LNCaP clone FGC (cell line): ENCODE measurements around the gene KLC3.

Experiments
- DNase-seq: peaks from one replicate; pipeline ENCODE4 v3.0.0-alpha.2; 2011; ENCODE audit warnings: low read depth
- H3K4me3 ChIP-seq: 2 replicates; pipeline ENCODE4 v1.5.1; 2011; ENCODE audit warnings: mild to moderate bottlenecking, low read depth, low read length, control low read depth
- TF ChIP-seq, protein P1 (sequence below): IDR thresholded peaks from 2 replicates; pipeline ENCODE4 v1.5.1; 2012; ENCODE audit warnings: mild to moderate bottlenecking; ENCODE audit not compliant: control insufficient read depth, insufficient read depth; ENCODE audit errors: extremely low read depth

KLC3 gene

GRCh38 chr19:45382426-45382825 is 41.9 kb downstream of the KLC3 start:
- DNase-seq: no peak
- H3K4me3 ChIP-seq: no peak overlapping the region
- TF ChIP-seq, protein P1, sequence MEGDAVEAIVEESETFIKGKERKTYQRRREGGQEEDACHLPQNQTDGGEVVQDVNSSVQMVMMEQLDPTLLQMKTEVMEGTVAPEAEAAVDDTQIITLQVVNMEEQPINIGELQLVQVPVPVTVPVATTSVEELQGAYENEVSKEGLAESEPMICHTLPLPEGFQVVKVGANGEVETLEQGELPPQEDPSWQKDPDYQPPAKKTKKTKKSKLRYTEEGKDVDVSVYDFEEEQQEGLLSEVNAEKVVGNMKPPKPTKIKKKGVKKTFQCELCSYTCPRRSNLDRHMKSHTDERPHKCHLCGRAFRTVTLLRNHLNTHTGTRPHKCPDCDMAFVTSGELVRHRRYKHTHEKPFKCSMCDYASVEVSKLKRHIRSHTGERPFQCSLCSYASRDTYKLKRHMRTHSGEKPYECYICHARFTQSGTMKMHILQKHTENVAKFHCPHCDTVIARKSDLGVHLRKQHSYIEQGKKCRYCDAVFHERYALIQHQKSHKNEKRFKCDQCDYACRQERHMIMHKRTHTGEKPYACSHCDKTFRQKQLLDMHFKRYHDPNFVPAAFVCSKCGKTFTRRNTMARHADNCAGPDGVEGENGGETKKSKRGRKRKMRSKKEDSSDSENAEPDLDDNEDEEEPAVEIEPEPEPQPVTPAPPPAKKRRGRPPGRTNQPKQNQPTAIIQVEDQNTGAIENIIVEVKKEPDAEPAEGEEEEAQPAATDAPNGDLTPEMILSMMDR: no peak

DNA sequence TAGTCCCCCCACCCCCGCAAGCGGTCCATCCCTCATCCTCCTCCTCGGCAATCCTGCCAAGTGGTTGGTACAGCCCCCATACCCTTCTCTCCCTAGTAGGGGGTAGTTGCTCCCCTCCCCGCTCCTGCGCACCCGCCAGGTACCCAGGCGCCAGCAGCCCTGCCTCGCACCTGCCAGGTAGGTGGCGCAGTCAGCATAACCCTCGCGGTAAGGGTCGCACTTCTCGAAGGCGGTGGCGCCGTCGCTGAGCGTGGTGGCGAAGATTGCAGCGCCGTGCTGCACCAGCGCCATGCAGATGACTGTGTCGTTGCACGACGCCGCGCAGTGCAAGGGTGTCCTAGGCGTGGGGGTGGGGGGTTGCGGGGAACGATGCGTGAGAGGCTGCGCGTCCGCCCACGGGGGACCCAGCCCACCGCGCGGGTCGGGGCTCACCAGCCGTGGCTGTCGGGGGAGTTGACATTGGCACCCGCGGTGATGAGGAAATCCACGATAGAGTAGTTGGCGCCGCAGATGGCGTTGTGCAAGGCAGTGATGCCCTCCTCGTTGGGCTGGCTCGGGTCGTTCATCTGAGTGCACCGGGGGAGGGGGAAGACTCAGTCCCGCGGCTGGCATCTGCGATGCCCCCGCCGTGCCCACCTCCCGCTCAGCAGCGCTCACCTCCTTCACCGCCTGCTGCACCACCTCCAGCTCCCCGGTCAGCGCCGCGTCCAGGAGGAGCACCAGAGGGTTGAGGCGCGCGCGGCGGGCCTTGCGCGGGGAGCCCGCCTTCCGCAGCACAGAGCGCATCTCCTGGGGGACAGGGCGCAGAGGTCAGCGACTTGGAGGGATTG is 45.1 kb downstream of the KLC3 start:
- no peak for DNase-seq
- H3K4me3 ChIP-seq: no peak overlapping the region
- TF ChIP-seq, protein P1: no peak

DNA sequence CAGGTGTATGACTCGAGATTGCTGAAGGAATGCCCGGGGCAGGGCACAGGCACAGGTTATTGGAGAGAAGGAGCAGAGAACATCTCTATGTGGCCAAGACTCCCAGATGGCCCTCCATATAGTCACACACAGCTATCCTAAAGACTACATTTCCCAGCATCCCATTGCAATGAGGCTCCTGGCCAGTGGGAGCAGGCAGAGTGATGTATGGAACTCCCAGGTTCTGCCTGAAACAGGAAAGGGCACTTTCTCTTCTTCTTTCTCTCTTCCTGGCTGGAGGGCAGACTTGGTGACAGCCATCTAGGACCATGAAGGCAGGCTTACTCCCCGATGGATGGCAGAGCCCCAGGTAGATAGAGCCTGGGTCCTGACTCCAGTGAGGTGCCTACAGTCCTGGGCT is 50.8 kb downstream of the KLC3 start:
- DNase-seq: no peak
- no peak overlapping the region for H3K4me3 ChIP-seq
- TF ChIP-seq, protein P1: no peak

- H3K4me3 ChIP-seq: no peak overlapping the region
- DNase-seq: no peak
- TF ChIP-seq, protein P1: no peak
These were observed 51.5 kb downstream of the KLC3 start for GRCh38 chr19:45391871-45392665.

DNA sequence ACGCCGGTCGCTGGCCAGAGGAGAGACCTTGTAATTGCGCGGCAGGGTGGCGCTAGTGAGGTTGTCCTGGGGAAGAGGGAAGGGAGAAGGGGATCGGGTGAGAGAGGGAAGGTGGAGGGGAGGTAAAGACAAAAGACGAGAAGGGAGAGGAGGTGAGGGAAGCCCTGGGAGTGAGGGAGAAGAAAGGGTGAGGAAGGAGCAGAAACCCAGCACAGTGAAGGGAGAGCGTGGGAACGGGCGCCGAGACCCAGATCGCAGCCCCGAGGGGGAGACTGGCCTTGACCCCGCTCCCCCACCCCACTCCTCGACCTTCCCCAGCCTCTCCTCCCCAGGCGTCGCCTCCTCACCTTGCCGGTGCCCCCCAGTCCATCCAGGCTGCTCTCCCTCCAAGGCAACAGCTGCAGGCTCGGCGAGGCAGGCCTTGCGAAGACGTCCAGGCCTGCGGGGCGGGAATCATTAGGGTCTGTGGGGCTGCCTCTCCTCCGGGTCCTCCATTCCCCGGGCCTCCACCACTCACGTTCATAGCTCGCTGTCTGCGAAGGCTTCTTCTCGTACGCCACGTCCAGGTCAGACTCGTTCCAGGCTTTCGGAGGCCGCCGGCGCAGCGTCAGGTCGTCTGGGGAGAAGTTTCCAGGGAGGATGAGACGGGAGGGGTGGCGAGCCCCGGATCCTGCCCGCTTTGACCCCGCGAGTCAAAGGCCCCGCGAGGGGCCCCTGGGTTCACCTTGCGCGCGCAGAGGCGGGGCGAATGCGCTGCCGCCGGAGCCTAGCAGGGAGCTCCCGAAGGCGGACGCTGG is 55.5 kb downstream of the KLC3 start:
- H3K4me3 ChIP-seq: no peak overlapping the region
- DNase-seq: no peak

DNA sequence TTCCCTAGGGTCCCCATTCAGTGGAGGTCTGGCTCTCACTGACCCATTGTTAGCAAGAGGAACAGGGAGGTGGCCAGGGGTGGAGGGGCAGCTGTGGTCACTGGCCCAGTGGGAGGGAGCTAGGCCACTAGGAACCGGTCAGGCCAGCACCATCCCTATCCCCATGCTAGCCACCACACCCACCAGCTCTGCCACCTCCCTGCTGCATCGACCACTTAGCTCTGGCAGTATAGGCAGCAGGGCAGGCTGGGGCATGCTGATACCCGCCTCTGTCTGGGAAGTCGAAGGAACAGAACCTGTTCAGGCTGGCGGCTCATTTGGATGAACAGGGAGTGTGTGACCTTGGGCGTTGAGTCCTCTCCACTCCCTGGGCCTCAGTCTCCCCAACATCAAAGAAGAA is 59.6 kb downstream of the KLC3 start:
- no peak for DNase-seq
- H3K4me3 ChIP-seq: no peak overlapping the region
- TF ChIP-seq, protein P1: no peak

More for the DNA sequence above, 55.5 kb downstream of the KLC3 start:
- TF ChIP-seq, protein P1: no peak
